ENCODE data around the gene ZNF296. TPM values are rescaled to one million over a fixed set of nuclear protein-coding genes. Genes with fewer than 3 reads are reported as not detected.

The ZNF296 gene
- total and polyA plus RNA-seq, 2 donors (not counting 3 experiments of a cell fraction or from before 2014, with no cell fraction given) = 0.35 to 1.8 TPM

DNA sequence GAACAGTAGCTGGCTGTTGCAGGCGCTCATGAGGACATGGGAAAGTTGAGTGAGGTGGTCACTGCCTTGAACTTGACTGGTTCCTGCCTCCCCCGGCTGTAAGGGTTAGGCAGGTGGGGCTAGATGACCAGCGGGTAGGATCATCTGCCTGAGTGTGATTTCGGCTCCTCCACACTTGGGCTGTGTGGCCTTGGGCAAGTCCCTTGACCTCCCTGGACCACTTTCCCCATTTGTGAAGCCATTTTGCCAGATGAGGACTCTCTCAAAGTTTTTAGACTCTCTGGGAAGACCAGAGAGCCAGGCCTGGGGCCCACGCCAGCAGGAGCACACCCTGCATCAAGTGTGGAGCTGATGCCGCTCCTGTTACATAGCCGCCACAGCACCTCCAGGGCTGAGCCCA, 26.2 kb upstream of the ZNF296 start:
- POLR2A ChIA-PET = no interaction called here
- no TSS peak for BruUV-seq (replicated peaks)
- H3K79me2 ChIP-seq (ENCODE audit: control insufficient read depth, insufficient read depth, low read length) = peaks cover 82% of the 10 kb centered on the region
- H3K27me3 ChIP-seq (ENCODE audit: control insufficient read depth in 2 of 2, insufficient read depth in 2 of 2, low read length in 2 of 2) = no peaks in the 10 kb centered on the region
- dilution Hi-C loops (cut with MboI; ENCODE audit: extremely low pct_ligation_motif_present, low sequenced_read_pairs) (no loop called here), intact Hi-C loops (cut with micrococcal nuclease) (no loop called here)
- H4K20me1 ChIP-seq (replicated peaks; ENCODE audit: control insufficient read depth, extremely low read depth, insufficient read depth, low read length) = no peaks in the 10 kb centered on the region
- no peak for TF ChIP-seq POLR2AphosphoS5 (IDR thresholded peaks at IDR 0.05; ENCODE audit: insufficient read depth, low read depth, low read length)
- no peak for TF ChIP-seq FOS (IDR thresholded peaks at IDR 0.05; ENCODE audit: borderline replicate concordance, insufficient read depth, low read length)
- TF ChIP-seq, protein P1, sequence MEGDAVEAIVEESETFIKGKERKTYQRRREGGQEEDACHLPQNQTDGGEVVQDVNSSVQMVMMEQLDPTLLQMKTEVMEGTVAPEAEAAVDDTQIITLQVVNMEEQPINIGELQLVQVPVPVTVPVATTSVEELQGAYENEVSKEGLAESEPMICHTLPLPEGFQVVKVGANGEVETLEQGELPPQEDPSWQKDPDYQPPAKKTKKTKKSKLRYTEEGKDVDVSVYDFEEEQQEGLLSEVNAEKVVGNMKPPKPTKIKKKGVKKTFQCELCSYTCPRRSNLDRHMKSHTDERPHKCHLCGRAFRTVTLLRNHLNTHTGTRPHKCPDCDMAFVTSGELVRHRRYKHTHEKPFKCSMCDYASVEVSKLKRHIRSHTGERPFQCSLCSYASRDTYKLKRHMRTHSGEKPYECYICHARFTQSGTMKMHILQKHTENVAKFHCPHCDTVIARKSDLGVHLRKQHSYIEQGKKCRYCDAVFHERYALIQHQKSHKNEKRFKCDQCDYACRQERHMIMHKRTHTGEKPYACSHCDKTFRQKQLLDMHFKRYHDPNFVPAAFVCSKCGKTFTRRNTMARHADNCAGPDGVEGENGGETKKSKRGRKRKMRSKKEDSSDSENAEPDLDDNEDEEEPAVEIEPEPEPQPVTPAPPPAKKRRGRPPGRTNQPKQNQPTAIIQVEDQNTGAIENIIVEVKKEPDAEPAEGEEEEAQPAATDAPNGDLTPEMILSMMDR (IDR thresholded peaks at IDR 0.05; ENCODE audit: extremely low read depth in 1 of 2, insufficient read depth in 1 of 2, low read depth in 1 of 2, low read length in 2 of 2) = no peak
- no peak for TF ChIP-seq POLR2A (IDR thresholded peaks at IDR 0.05; ENCODE audit: low read depth, low read length)
- no peak for TF ChIP-seq MYC (IDR thresholded peaks at IDR 0.05; ENCODE audit: low read depth, low read length)
- no peak for TF ChIP-seq GATA2 (IDR thresholded peaks at IDR 0.05; ENCODE audit: insufficient read depth, insufficient read length, low read depth, low read length)
- TF ChIP-seq, protein P2, sequence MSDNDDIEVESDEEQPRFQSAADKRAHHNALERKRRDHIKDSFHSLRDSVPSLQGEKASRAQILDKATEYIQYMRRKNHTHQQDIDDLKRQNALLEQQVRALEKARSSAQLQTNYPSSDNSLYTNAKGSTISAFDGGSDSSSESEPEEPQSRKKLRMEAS (IDR thresholded peaks at IDR 0.05; ENCODE audit: insufficient read depth, insufficient read length) = no peak
- TF ChIP-seq JUN (IDR thresholded peaks at IDR 0.05; ENCODE audit: borderline replicate concordance, insufficient read depth, insufficient read length, low read depth) = no peak
- TF ChIP-seq EZH2 (IDR thresholded peaks at IDR 0.05; ENCODE audit: borderline replicate concordance, low read depth, low read length, severe bottlenecking) = no peak
- H3K9me3 ChIP-seq (replicated peaks; ENCODE audit: control insufficient read depth, insufficient read depth, low read length) = no peaks in the 10 kb centered on the region
- peaks cover 17% of the 10 kb centered on the region for H3K4me1 ChIP-seq (ENCODE audit: control insufficient read depth, extremely low read depth, insufficient read depth, low read length)
- H2AFZ ChIP-seq (ENCODE audit: low read depth, low read length) = no peak overlapping the region
- H3K27ac ChIP-seq (ENCODE audit: insufficient read depth, low read depth, low read length) = no peak overlapping the region
- no peak overlapping the region for H3K4me3 ChIP-seq (replicated peaks in 1 of 3; ENCODE audit: insufficient read depth in 1 of 3, low read depth in 1 of 3, low read length in 3 of 3)
- H3K4me2 ChIP-seq (ENCODE audit: insufficient read depth, low read length) = no peak overlapping the region
- H3K9me1 ChIP-seq (replicated peaks; ENCODE audit: control insufficient read depth, extremely low read depth, insufficient read depth, low read length) = no peaks in the 10 kb centered on the region
- no peaks in the 10 kb centered on the region for H3K36me3 ChIP-seq (ENCODE audit: control insufficient read depth in 2 of 2, extremely low read depth in 1 of 2, insufficient read depth in 2 of 2, low read length in 2 of 2)
- no peak for FAIRE-seq
- no peak for DNase-seq (ENCODE audit: low read depth, low spot score)
- CTCF ChIA-PET = interaction anchor here (1.5 to 3.6 kb wide), 2 partner anchors 10 to 23 kb away, joined by 5 to 14 read pairs; partner anchors contain the start of gene PPP1R37
- no peak overlapping the region for H3K9ac ChIP-seq (replicated peaks; ENCODE audit: extremely low read depth, insufficient read depth, low read length)
